ENCODE measurements around the gene VPS13C.
A peak's percentile ranks its signal among the peaks of the same experiment; 100 is the strongest.

The VPS13C gene

GRCh38 chr15:61921093-61921492, 139.2 kb downstream of the VPS13C start:
- DNase-seq: no peak

- no peak for DNase-seq
Observed at GRCh38 chr15:61917457-61917856, 142.8 kb downstream of the VPS13C start.

GRCh38 chr15:61916104-61916503, 144.1 kb downstream of the VPS13C start:
- DNase-seq: no peak

- no peak for DNase-seq
Observed at GRCh38 chr15:61915640-61916039, 144.6 kb downstream of the VPS13C start.

- peak in 1 of 6 experiments; percentile 0 for DNase-seq
Observed at GRCh38 chr15:61910839-61911369, 149.3 kb downstream of the VPS13C start.

GRCh38 chr15:61908241-61908640, 152.0 kb downstream of the VPS13C start:
- DNase-seq: no peak

GRCh38 chr15:61907753-61908086, 152.5 kb downstream of the VPS13C start:
- DNase-seq: no peak

- no peak for DNase-seq
Observed at GRCh38 chr15:61906961-61907752, 153.1 kb downstream of the VPS13C start.

- no peak for DNase-seq
Observed at GRCh38 chr15:61893146-61893545, 167.1 kb downstream of the VPS13C start.

- no peak for DNase-seq
Observed at GRCh38 chr15:61892140-61892539, 168.1 kb downstream of the VPS13C start.

GRCh38 chr15:61890106-61890505, 170.1 kb downstream of the VPS13C start:
- DNase-seq: no peak

GRCh38 chr15:61889706-61890105, 170.5 kb downstream of the VPS13C start:
- DNase-seq: no peak

- no peak for DNase-seq
Observed at GRCh38 chr15:61888074-61888780, 172.0 kb downstream of the VPS13C start.

GRCh38 chr15:61880084-61880483, 180.2 kb downstream of the VPS13C start:
- DNase-seq: no peak

- no peak for DNase-seq
Observed at GRCh38 chr15:61879219-61879618, 181.0 kb downstream of the VPS13C start.

- DNase-seq: peak in 1 of 6 experiments; percentile 5
Observed at GRCh38 chr15:61871926-61872522, 188.2 kb downstream of the VPS13C start.

GRCh38 chr15:61869656-61870055, 190.6 kb downstream of the VPS13C start:
- DNase-seq: no peak

- DNase-seq: no peak
Observed at GRCh38 chr15:61861962-61862361, 198.3 kb downstream of the VPS13C start.

GRCh38 chr15:61857169-61857829, 202.9 kb downstream of the VPS13C start:
- no peak for DNase-seq

- DNase-seq: no peak
Observed at GRCh38 chr15:61856295-61856694, 204.0 kb downstream of the VPS13C start.

- DNase-seq: no peak
Observed at GRCh38 chr15:61853195-61853594, 207.1 kb downstream of the VPS13C start.

GRCh38 chr15:61851955-61852354, 208.3 kb downstream of the VPS13C start:
- DNase-seq: no peak

GRCh38 chr15:61849447-61849846, 210.8 kb downstream of the VPS13C start:
- no peak for DNase-seq

Measured in stimulated activated naive CD4-positive, alpha-beta T cell (primary cell).